Panc1 (cell line): ENCODE measurements around the gene ARID1A. TPM values are rescaled to one million over a fixed set of nuclear protein-coding genes. Genes with fewer than 3 reads are reported as not detected.

Experiments used
- ATAC-seq: fragments of 200-7000 bp; cut with Tn5 transposase; 2 replicates; pipeline ENCODE4 v1.9.1; 2020; ENCODE audit warnings: mild to moderate bottlenecking, moderate library complexity
- BruUV-seq: library from RNA; stranded (reverse); fragments of 400-500 nt; replicated peaks from 2 replicates; lab custom pipeline; 2021; lab: Mats Ljungman, UMichigan
- CTCF ChIA-PET: fragments of 300-600 bp; sonication (Branson Sonifier 250); formaldehyde crosslinking; loops from one replicate; lab custom pipeline; 2022; ENCODE audit warnings: antibody characterized with exemption; lab: Charles Lee
- POLR2A ChIA-PET: fragments of 300-600 bp; sonication (Branson Sonifier 250); formaldehyde crosslinking; loops from one replicate; lab custom pipeline; 2022; ENCODE audit warnings: antibody characterized with exemption; lab: Charles Lee
- DNase-seq: peaks from one replicate; pipeline ENCODE4 v3.0.0-alpha.2; 2010; ENCODE audit warnings: low read depth, low spot score
- H3K27ac ChIP-seq: 2 replicates; pipeline ENCODE4 v1.5.1; 2011; ENCODE audit warnings: mild to moderate bottlenecking, low read length, inconsistent platforms
- H3K27me3 ChIP-seq: fragments of 200-500 bp; sonication (Bioruptor generic); 2 replicates; pipeline ENCODE4 v1.6.0; 2014; ENCODE audit warnings: low read length, inconsistent platforms; ENCODE audit not compliant: control insufficient read depth, insufficient read depth
- H3K36me3 ChIP-seq: fragments of 200-500 bp; sonication (Bioruptor generic); 2 replicates; pipeline ENCODE4 v1.5.1; 2014; ENCODE audit warnings: inconsistent platforms, mild to moderate bottlenecking, low read length, moderate library complexity; ENCODE audit not compliant: control insufficient read depth, insufficient read depth
- H3K4me1 ChIP-seq: 2 replicates; pipeline ENCODE4 v1.5.1; 2011; ENCODE audit warnings: inconsistent platforms, mild to moderate bottlenecking, low read length, moderate library complexity; ENCODE audit not compliant: control insufficient read depth, insufficient read depth
- H3K4me3 ChIP-seq, 2 experiments: 2 replicates each; pipeline ENCODE4 v1.5.1; 2011 to 2012; ENCODE audit warnings: low read depth in 2 of 2, low read length in 2 of 2, mild to moderate bottlenecking in 2 of 2, inconsistent platforms in 1 of 2, moderate library complexity in 1 of 2
- H3K9me3 ChIP-seq: fragments of 200-500 bp; sonication (Bioruptor generic); 2 replicates; pipeline ENCODE4 v1.5.1; 2014; ENCODE audit warnings: low read depth, mild to moderate bottlenecking, inconsistent platforms, low read length, moderate library complexity; ENCODE audit not compliant: control insufficient read depth, insufficient read depth
- POLR2AphosphoS5 ChIP-seq: IDR thresholded peaks from 2 replicates; pipeline ENCODE4 v1.6.1; 2012; ENCODE audit warnings: mild to moderate bottlenecking, low read depth, low read length, moderate library complexity
- SIN3A ChIP-seq: IDR thresholded peaks from 2 replicates; pipeline ENCODE4 v1.6.1; 2012; ENCODE audit warnings: low read depth, mild to moderate bottlenecking, low read length, moderate library complexity, borderline replicate concordance; ENCODE audit not compliant: insufficient read depth
- TCF7L2 ChIP-seq: IDR thresholded peaks from 2 replicates; pipeline ENCODE4 v1.6.1; 2011; ENCODE audit warnings: mild to moderate bottlenecking, low read depth, low read length, inconsistent platforms
- in situ Hi-C: cut with HindIII; loops from 2 replicates; pipeline ENCODE4 v1.10.0; 2016; ENCODE audit warnings: low sequenced_read_pairs, low pct_unique_long_range_greater_than_20kb
- intact Hi-C: fragments of 100-400 bp; cut with micrococcal nuclease; formaldehyde crosslinking; loops from one replicate; pipeline ENCODE4 v1.10.0; 2022; ENCODE audit not compliant: unreplicated experiment
- total RNA-seq: library from RNA; stranded (reverse); gene quantifications from one replicate; pipeline ENCODE4 v1.2.1, GENCODE V29; 2021; ENCODE audit not compliant: unreplicated experiment
- TF ChIP-seq, protein P1 (sequence below): fragments of 450-650 bp; IDR thresholded peaks from 2 replicates; pipeline ENCODE4 v1.5.1; 2017; ENCODE audit warnings: mild to moderate bottlenecking
- TF ChIP-seq, protein P2 (sequence below), 2 experiments: IDR thresholded peaks; 2 replicates each; pipeline ENCODE4 v1.6.1; 2011 to 2012; ENCODE audit warnings: low read depth in 2 of 2, control low read depth in 1 of 2, low read length in 1 of 2, mild to moderate bottlenecking in 1 of 2, moderate library complexity in 1 of 2; ENCODE audit not compliant: insufficient read depth in 1 of 2

Gene ARID1A
- total RNA-seq, 1 experiment from 2014 or later, result 110 TPM

DNA sequence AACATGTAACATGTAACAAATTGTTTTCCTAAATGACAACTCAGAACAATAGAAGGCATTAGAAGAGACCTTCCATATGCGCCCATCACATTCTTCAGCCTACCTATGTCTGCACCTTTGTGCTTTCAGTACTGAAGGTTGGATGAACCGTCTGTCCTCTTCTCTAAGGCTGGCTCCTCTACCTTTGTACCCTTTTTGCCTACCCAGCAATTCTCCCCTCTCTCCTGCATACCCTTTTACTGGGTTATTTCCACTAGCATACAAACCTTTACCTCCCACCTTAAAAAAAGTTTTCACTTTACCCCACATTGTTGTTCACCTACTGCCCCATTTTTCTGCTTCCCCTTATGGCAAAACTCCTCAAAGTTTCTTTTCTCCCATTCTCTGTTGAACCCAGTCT lies 97.1 kb downstream of the ARID1A start:
- Histone ChIP-seq H3K9me3 (no peaks in the 10 kb centered on the region), H3K4me1 (peaks cover 19% of the 10 kb centered on the region), H3K4me3 (no peak overlapping the region), H3K27me3 (no peaks in the 10 kb centered on the region), H3K27ac (no peak overlapping the region), H3K36me3 (no peaks in the 10 kb centered on the region; the same call in 1 of the 2 replicates)
- BruUV-seq, result no TSS peak
- intact Hi-C loops (no loop called here), in situ Hi-C loops (no loop called here)
- DNase-seq, result no peak
- CTCF ChIA-PET, result interaction anchor here (0.6 kb wide), 1 partner anchor 13 kb away, joined by 3 read pairs; no protein-coding TSS in a partner anchor
- no peak for TF ChIP-seq TCF7L2
- TF ChIP-seq, protein P1, sequence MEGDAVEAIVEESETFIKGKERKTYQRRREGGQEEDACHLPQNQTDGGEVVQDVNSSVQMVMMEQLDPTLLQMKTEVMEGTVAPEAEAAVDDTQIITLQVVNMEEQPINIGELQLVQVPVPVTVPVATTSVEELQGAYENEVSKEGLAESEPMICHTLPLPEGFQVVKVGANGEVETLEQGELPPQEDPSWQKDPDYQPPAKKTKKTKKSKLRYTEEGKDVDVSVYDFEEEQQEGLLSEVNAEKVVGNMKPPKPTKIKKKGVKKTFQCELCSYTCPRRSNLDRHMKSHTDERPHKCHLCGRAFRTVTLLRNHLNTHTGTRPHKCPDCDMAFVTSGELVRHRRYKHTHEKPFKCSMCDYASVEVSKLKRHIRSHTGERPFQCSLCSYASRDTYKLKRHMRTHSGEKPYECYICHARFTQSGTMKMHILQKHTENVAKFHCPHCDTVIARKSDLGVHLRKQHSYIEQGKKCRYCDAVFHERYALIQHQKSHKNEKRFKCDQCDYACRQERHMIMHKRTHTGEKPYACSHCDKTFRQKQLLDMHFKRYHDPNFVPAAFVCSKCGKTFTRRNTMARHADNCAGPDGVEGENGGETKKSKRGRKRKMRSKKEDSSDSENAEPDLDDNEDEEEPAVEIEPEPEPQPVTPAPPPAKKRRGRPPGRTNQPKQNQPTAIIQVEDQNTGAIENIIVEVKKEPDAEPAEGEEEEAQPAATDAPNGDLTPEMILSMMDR, result no peak
- TF ChIP-seq, protein P2, sequence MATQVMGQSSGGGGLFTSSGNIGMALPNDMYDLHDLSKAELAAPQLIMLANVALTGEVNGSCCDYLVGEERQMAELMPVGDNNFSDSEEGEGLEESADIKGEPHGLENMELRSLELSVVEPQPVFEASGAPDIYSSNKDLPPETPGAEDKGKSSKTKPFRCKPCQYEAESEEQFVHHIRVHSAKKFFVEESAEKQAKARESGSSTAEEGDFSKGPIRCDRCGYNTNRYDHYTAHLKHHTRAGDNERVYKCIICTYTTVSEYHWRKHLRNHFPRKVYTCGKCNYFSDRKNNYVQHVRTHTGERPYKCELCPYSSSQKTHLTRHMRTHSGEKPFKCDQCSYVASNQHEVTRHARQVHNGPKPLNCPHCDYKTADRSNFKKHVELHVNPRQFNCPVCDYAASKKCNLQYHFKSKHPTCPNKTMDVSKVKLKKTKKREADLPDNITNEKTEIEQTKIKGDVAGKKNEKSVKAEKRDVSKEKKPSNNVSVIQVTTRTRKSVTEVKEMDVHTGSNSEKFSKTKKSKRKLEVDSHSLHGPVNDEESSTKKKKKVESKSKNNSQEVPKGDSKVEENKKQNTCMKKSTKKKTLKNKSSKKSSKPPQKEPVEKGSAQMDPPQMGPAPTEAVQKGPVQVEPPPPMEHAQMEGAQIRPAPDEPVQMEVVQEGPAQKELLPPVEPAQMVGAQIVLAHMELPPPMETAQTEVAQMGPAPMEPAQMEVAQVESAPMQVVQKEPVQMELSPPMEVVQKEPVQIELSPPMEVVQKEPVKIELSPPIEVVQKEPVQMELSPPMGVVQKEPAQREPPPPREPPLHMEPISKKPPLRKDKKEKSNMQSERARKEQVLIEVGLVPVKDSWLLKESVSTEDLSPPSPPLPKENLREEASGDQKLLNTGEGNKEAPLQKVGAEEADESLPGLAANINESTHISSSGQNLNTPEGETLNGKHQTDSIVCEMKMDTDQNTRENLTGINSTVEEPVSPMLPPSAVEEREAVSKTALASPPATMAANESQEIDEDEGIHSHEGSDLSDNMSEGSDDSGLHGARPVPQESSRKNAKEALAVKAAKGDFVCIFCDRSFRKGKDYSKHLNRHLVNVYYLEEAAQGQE (IDR thresholded peaks at IDR 0.05; ENCODE audit: insufficient read depth in 1 of 2, low read depth in 2 of 2, low read length in 1 of 2), result no peak
- no peak for TF ChIP-seq SIN3A
- no peak for TF ChIP-seq POLR2AphosphoS5
- POLR2A ChIA-PET, result no interaction called here
- ATAC-seq, result no peak

DNA sequence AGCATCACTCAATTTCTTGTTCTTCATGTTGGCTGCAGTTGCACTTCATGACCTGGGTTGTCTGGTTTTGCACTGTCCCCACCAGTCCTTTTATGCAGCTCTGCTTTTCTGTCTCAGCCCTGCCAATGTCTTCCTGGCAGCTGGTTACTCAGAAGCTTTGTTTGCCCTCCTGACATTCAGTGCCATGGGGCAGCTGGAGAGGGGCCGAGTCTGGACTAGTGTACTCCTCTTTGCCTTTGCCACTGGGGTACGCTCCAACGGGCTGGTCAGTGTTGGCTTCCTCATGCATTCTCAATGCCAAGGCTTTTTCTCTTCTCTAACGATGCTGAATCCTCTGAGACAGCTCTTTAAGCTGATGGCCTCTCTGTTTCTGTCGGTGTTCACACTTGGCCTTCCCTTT lies 98.6 kb downstream of the ARID1A start:
- TF ChIP-seq SIN3A (no peak), TCF7L2 (no peak), POLR2AphosphoS5 (no peak)
- TF ChIP-seq, protein P2 (IDR thresholded peaks at IDR 0.05; ENCODE audit: insufficient read depth in 1 of 2, low read depth in 2 of 2, low read length in 1 of 2), result no peak
- TF ChIP-seq, protein P1, result no peak
- POLR2A ChIA-PET, result no interaction called here
- no peaks in the 10 kb centered on the region for H3K27me3 ChIP-seq
- CTCF ChIA-PET, result interaction anchor here (0.6 to 0.7 kb wide), 3 partner anchors 14 to 185 kb away, joined by 6 to 8 read pairs (median 8); no protein-coding TSS in a partner anchor
- ATAC-seq (no peak), DNase-seq (no peak)
- no peak overlapping the region for H3K27ac ChIP-seq
- intact Hi-C loops (no loop called here), in situ Hi-C loops (no loop called here)
- H3K4me3 ChIP-seq, result no peak overlapping the region
- H3K4me1 ChIP-seq, result peaks cover 15% of the 10 kb centered on the region
- BruUV-seq, result no TSS peak
- no peaks in the 10 kb centered on the region for H3K36me3 ChIP-seq
- no peaks in the 10 kb centered on the region for H3K9me3 ChIP-seq
